Subcutaneous adipose tissue (tissue), 4 donors: Measurements from ENCODE around the gene PRKAG1. TPM values are rescaled to one million over a fixed set of nuclear protein-coding genes. Genes with fewer than 3 reads are reported as not detected.

Source experiments
- small RNA-seq: library from RNA; depleted of rRNA; stranded (forward); fragments of <200 nt; gene quantifications from one replicate; pipeline ENCODE3, GENCODE V24; 2016
- total RNA-seq, 4 donors: library from RNA; depleted of rRNA; stranded (reverse); fragments of >200 nt; gene quantifications; one replicate each; pipeline ENCODE4 v1.1.0, GENCODE V29; 2016
- TF ChIP-seq, protein P1 (sequence below): fragments of 450-650 bp; IDR thresholded peaks from one replicate; pipeline ENCODE4 v1.5.1; 2016; ENCODE audit warnings: low read depth, mild to moderate bottlenecking, control low read depth, antibody characterized with exemption, moderate library complexity

The PRKAG1 gene
- total RNA-seq, 4 donors from 2014 or later = 57.7 to 67.4 (median 59.7) TPM

DNA sequence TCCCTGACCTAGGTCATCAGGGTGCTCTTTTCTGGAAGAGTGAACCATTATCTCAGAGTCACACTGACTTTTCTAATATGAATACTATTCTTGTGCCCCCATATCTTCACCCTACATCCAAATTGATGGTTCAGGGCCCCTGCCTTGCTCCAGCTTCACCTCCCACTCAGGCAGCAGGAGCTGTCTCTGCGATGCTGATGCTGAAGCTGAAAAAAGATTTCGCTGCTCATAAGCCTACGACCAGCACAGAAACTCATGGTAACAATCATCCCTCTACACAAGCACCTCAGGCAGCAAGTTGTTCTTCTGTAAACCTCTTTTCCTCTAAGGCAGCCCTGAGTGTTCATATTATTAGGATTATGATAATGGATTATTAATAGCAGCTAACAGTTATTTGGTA, 64.5 kb downstream of the PRKAG1 start:
- TF ChIP-seq, protein P1, sequence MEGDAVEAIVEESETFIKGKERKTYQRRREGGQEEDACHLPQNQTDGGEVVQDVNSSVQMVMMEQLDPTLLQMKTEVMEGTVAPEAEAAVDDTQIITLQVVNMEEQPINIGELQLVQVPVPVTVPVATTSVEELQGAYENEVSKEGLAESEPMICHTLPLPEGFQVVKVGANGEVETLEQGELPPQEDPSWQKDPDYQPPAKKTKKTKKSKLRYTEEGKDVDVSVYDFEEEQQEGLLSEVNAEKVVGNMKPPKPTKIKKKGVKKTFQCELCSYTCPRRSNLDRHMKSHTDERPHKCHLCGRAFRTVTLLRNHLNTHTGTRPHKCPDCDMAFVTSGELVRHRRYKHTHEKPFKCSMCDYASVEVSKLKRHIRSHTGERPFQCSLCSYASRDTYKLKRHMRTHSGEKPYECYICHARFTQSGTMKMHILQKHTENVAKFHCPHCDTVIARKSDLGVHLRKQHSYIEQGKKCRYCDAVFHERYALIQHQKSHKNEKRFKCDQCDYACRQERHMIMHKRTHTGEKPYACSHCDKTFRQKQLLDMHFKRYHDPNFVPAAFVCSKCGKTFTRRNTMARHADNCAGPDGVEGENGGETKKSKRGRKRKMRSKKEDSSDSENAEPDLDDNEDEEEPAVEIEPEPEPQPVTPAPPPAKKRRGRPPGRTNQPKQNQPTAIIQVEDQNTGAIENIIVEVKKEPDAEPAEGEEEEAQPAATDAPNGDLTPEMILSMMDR = no peak

DNA sequence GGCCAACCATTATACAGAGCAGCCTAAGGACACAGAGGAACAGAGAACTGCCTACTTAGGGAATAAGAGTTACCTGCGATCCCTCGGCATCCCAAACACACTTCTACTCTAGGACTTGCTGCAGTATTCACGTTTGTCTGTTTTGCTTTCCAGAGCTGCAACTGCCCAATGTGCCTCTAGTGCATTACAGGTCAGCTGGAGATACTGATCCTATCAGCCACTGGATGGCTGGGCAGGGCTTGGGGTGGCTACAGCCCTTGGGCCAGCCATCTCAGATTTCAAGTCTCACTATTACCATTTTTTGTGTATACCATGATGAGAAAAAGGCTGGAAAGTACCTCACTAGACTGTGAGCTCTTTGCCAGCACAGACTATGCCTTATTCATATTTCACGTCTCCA, 65.9 kb downstream of the PRKAG1 start:
- TF ChIP-seq, protein P1 = no peak

Small RNA genes lying within 50 kb of the gene (small RNA-seq; reads per million reads assigned to genes)
- not detected for gene RNU6-940P

Other genes with a start within 250 kb of the PRKAG1 start
- gene ADCY6, start 229.7 kb downstream of the PRKAG1 start, total RNA-seq = 100 to 1,000 TPM in 1 of 4 donors, 10 to 100 TPM in 3; 30.8 to 144 (median 55.9) TPM
- gene CACNB3, start 200.3 kb downstream of the PRKAG1 start, total RNA-seq = 10 to 100 TPM in 1 of 4 donors, 1 to 10 TPM in 3; 2.4 to 12.4 (median 6.4) TPM
- 10 to 100 TPM; 37.0 to 65.7 (median 52.6) TPM for gene DDX23, start 166.6 kb downstream of the PRKAG1 start, total RNA-seq
- gene RND1, start 152.9 kb downstream of the PRKAG1 start, total RNA-seq = 1 to 10 TPM in 1 of 4 donors, under 1 TPM in 2, not detected in 1; 0.17 to 2.6 (median 0.98) TPM
- 1 to 10 TPM; 3.0 to 6.8 (median 5.3) TPM for gene FKBP11, start 93.3 kb downstream of the PRKAG1 start, total RNA-seq
- 10 to 100 TPM; 39.9 to 58.4 (median 48.5) TPM for gene ARF3, start 61.3 kb downstream of the PRKAG1 start, total RNA-seq
- 1 to 10 TPM in 1 of 4 donors, not detected in 3; 1.3 TPM for gene WNT10B, start 47.0 kb downstream of the PRKAG1 start, total RNA-seq
- not detected for gene WNT1, start 40.5 kb downstream of the PRKAG1 start, total RNA-seq
- gene DDN, start 19.4 kb downstream of the PRKAG1 start, total RNA-seq = not detected
- gene KMT2D, start 42.0 kb upstream of the PRKAG1 start, total RNA-seq = 10 to 100 TPM; 27.6 to 92.1 (median 42.9) TPM
- gene RHEBL1, start 51.2 kb upstream of the PRKAG1 start, total RNA-seq = under 1 TPM; 0.51 to 0.88 (median 0.61) TPM
- gene DHH, start 76.0 kb upstream of the PRKAG1 start, total RNA-seq = 1 to 10 TPM in 1 of 4 donors, under 1 TPM in 3; 0.34 to 1.9 (median 0.46) TPM
- 10 to 100 TPM; 25.6 to 94.2 (median 54.5) TPM for gene LMBR1L, start 92.1 kb upstream of the PRKAG1 start, total RNA-seq
- 100 to 1,000 TPM; 246 to 719 (median 447) TPM for gene TUBA1B, start 112.6 kb upstream of the PRKAG1 start, total RNA-seq
- 100 to 1,000 TPM in 3 of 4 donors, 10 to 100 TPM in 1; 51.6 to 213 (median 132) TPM for gene TUBA1A, start 170.3 kb upstream of the PRKAG1 start, total RNA-seq
- gene TUBA1C, start 246.3 kb upstream of the PRKAG1 start, total RNA-seq = 100 to 1,000 TPM in 2 of 4 donors, 10 to 100 TPM in 2; 65.9 to 177 (median 107) TPM